NB4 (cell line): Measurements from ENCODE around the gene ARFGEF2.

ENCODE experiments used
- MAX ChIP-seq: IDR thresholded peaks from 2 replicates; pipeline ENCODE4 v1.6.1; 2011; ENCODE audit warnings: low read depth, low read length
- POLR2A ChIP-seq: IDR thresholded peaks from 2 replicates; pipeline ENCODE4 v1.6.1; 2011; ENCODE audit warnings: mild to moderate bottlenecking; ENCODE audit not compliant: insufficient read length; ENCODE audit errors: extremely low read depth
- TF ChIP-seq, protein P1 (sequence below): IDR thresholded peaks from one replicate; pipeline ENCODE4 v1.5.1; 2012; ENCODE audit warnings: low read depth, low read length

DNA sequence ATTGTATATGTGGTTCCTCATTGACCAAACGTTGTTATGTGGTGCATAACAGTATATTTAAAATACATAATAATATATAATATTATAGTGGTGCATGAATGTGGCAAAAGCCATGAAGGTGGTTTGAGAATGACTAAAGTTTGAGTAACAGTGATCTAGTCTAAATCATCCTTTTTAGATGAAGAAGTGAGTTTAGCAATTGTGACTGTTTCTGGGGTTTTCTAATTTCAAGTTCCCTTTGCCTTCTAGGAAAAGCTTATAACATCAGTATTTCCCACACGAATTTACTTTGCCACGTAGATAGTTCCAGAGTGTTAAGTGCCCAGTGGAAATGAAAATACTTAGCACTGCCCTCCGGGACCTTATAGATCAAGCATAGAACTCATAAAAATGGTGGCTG is 40.9 kb downstream of the ARFGEF2 start:
- TF ChIP-seq, protein P1, sequence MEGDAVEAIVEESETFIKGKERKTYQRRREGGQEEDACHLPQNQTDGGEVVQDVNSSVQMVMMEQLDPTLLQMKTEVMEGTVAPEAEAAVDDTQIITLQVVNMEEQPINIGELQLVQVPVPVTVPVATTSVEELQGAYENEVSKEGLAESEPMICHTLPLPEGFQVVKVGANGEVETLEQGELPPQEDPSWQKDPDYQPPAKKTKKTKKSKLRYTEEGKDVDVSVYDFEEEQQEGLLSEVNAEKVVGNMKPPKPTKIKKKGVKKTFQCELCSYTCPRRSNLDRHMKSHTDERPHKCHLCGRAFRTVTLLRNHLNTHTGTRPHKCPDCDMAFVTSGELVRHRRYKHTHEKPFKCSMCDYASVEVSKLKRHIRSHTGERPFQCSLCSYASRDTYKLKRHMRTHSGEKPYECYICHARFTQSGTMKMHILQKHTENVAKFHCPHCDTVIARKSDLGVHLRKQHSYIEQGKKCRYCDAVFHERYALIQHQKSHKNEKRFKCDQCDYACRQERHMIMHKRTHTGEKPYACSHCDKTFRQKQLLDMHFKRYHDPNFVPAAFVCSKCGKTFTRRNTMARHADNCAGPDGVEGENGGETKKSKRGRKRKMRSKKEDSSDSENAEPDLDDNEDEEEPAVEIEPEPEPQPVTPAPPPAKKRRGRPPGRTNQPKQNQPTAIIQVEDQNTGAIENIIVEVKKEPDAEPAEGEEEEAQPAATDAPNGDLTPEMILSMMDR = no peak
- no peak for TF ChIP-seq POLR2A
- TF ChIP-seq MAX = no peak
